Globus pallidus (tissue), 1 donor: Measurements from ENCODE around the gene OR2S2.

ENCODE experiments used
- DNase-seq: peaks from one replicate; pipeline ENCODE4 v3.0.0-alpha.2; 2015; ENCODE audit warnings: low spot score

Gene OR2S2

DNA sequence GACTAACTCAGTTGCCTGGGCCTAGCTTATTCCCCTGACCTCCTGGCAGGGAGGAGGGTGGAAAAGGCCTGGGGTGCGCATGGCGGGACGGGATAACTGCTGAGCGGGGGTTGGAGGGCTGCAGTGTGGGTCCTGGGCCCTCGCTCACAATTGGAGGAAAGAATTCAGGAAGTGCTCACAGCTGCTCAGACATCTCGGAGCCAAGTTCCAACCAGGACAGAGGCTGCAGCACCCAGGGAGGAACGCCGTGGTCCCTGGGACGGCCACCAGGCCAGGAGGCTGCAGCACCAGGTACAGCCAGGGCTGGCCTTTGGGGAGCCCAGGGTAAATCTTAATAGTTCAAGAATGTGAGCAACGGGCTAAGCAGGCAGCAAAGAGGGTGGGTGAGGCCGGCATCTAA, 48.7 kb downstream of the OR2S2 start, which contains the start of gene SPAAR:
TSS of gene SPAAR (plus strand) at position 217 of the 400 bp plus-strand sequence. CDS start 974 bp downstream, outside the sequence.
- DNase-seq, result no peak

DNA sequence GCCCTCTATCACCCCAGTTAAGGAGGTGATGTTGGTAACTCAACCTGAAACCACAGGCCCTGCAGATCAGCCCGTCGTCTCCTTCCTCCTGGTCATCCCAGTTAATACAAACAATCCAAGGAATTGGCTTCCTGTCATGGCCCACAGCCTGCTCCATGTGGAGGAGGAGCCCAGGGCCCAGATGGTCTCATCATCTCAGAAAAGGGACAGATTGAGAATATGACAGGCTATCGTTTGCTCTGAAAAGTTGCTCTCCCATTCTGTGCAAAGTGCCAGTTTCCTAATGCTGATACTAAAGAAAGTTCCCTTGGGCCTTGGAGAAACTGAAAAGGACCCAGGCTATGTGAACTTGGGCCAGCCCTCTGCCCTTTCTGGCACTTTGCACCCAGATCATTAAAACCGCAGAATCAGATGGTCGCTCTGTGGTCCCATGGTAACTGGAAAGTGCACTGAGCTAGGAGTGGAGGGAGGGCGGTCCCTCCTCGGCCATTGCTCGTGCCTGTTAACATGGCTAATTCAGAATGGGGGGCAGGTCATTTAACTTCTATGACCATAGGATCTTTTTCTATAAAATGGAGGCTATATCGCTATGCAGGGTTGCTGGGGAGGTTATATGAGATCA, 49.3 kb downstream of the OR2S2 start:
- DNase-seq, result no peak

DNA sequence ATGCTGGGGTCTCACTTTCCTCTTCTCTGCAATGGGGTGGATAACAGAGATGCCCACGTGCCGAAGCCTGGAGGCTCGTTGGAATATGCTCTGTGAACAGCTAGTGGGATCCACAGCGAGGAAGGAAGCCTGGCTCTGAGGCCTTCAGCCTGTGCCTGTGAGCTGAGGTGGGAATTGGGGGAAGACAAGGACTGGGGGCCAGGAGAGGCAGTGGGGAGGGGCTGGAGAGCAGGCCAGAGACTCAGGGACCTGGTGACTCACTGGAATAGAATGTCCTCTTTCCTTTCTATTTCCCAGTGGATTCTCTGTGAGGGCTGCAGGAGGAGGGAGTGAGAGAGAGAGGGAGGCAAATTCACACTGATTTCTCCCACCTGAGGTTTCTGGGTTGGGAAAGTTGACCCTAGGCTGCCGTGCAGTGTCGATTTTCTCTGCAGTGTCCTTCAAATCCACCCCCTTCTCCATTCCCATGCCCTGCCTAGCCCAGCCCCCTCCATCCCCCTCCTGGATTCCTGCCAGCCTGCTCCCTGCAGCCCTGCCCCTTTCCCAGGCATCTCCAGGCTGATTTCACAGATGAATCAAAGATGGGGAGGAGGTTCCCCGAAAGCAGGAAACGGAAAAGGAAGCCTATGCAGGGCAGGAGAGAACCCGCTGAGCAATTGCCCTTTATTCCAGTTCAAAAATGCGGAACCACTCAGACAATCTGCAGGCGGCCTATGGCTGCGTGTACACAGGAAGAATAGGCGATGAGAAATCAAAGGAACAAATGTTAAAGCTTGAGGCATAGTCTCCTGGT, 50.0 kb downstream of the OR2S2 start:
- no peak for DNase-seq
